Renal cortical epithelial cell (primary cell): ENCODE data around the gene THSD7A. TPM values are rescaled to one million over a fixed set of nuclear protein-coding genes. Genes with fewer than 3 reads are reported as not detected.

Experiments used
- DNase-seq: peaks from one replicate; pipeline ENCODE4 v3.0.0-alpha.2; 2011; ENCODE audit warnings: low read depth
- total RNA-seq: library from RNA; depleted of rRNA; stranded (reverse); fragments of >200 nt; gene quantifications from 2 replicates; pipeline ENCODE4 v1.2.3, GENCODE V29; 2014

The THSD7A gene
- total RNA-seq, 1 donor from 2014 or later: 2.5 TPM

GRCh38 chr7:11630355-11630754, 201.6 kb downstream of the THSD7A start:
- DNase-seq: no peak

- DNase-seq: peak; percentile 94
Measured at GRCh38 chr7:11625669-11626068, 206.3 kb downstream of the THSD7A start.

- no peak for DNase-seq
Measured at GRCh38 chr7:11623093-11623678, 208.8 kb downstream of the THSD7A start.

- peak; percentile 70 for DNase-seq
Measured at GRCh38 chr7:11620406-11621253, 211.4 kb downstream of the THSD7A start.

GRCh38 chr7:11616466-11616865, 215.5 kb downstream of the THSD7A start:
- DNase-seq: no peak

- DNase-seq: no peak
Measured at GRCh38 chr7:11615174-11615573, 216.8 kb downstream of the THSD7A start.

- DNase-seq: no peak
Measured at GRCh38 chr7:11613292-11613930, 218.6 kb downstream of the THSD7A start.

GRCh38 chr7:11612737-11613136, 219.3 kb downstream of the THSD7A start:
- no peak for DNase-seq

GRCh38 chr7:11609096-11609670, 222.8 kb downstream of the THSD7A start:
- DNase-seq: no peak

- DNase-seq: no peak
Measured at GRCh38 chr7:11607686-11608085, 224.3 kb downstream of the THSD7A start.

GRCh38 chr7:11605749-11606148, 226.2 kb downstream of the THSD7A start:
- DNase-seq: no peak

- peak; percentile 17 for DNase-seq
Measured at GRCh38 chr7:11604505-11604904, 227.5 kb downstream of the THSD7A start.

GRCh38 chr7:11601761-11602160, 230.2 kb downstream of the THSD7A start:
- no peak for DNase-seq

GRCh38 chr7:11593322-11593721, 238.7 kb downstream of the THSD7A start:
- no peak for DNase-seq

GRCh38 chr7:11592699-11593098, 239.3 kb downstream of the THSD7A start:
- DNase-seq: no peak

- no peak for DNase-seq
Measured at GRCh38 chr7:11591943-11592342, 240.1 kb downstream of the THSD7A start.

GRCh38 chr7:11591055-11591633, 240.9 kb downstream of the THSD7A start:
- DNase-seq: no peak

- DNase-seq: no peak
Measured at GRCh38 chr7:11589251-11589650, 242.7 kb downstream of the THSD7A start.

GRCh38 chr7:11587814-11588213, 244.2 kb downstream of the THSD7A start:
- DNase-seq: no peak

GRCh38 chr7:11587048-11587447, 244.9 kb downstream of the THSD7A start:
- no peak for DNase-seq

GRCh38 chr7:11584406-11585031, 247.5 kb downstream of the THSD7A start:
- DNase-seq: no peak

GRCh38 chr7:11579141-11579540, 252.9 kb downstream of the THSD7A start:
- DNase-seq: peak; percentile 60
